ENCODE measurements around the gene SFXN5.
"Not testable (repeated sequence)": the region's sequence is repeated elsewhere in the genome, so short reads cannot be mapped to it uniquely, and the experiment has no call there.

Gene SFXN5

DNA sequence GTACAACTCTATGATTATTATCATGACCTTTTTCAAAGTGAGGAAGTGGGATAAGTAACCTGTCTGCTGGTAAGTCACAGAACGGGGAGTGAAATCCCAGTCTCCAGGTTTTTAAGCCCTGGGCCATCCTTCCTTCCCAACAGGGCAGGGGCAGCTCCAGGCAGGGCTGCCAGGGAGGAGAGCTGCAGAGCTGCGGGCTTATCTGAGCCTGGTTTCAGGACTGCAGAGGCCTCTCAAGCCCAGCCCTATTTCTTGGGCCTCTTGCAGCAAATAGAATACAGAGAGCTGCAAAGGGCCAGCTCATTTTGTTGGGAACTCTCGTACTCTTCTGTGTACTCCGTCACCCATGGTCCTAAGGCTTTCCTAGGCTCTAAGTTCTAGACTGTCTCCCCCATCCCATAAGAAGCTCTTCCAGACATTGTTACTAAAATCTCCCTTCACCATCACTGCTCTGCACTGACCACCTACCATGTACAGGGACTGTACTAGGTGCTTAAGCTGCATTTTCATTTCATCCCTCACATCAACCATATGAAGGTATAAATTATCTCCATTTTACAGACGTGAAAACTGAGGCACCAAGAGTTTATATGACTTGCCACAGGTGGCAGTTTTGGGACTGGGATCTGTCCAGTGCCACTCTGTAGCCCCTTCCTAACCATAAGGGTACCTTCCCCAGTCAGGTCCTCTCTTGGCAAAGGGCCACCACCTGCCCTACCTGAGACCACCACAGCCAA lies 38.1 kb upstream of the SFXN5 start:
- DNase-seq (ENCODE audit: low read depth in 1 of 2, low spot score in 1 of 2), result no peak
- in situ Hi-C loops (cut with HindIII; ENCODE audit: low pct_unique_long_range_greater_than_20kb, low sequenced_read_pairs), result no loop called here
- no peak for TF ChIP-seq JUND (IDR thresholded peaks at IDR 0.05; ENCODE audit: low read depth)

DNA sequence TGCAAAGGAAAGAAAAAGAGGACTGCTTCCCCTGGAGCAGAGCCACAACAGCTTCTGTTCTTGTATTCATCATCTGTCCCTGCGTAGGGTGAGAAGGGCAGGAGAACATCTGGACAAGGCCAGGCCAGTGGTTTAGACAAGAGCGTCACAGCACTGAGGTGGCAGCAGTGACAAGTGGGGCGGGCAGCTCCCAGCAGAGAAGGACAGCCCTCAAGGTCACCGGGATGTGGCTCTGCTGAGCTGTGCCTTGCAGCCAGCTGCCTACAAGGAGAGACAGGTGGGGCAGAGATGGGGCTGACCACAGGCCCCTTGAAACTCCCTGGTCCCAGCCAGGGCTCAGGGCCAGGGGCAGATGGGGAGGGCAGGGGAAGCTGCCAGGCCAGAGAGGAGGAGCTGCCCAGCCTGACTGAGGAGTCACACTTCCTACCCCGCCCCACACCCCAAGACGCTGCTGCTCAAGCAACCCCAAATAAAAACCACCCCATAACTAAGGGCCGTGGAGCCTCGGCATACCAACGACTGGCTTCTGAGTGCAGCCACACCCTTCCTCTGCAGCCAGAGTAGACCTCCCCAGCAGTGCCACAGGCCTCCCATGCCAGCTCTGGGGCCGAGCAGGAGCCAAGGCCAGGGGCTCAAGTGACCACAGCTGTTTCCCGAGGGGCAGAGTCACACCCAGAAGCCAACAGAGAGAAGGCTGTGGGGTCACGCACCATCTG lies 35.9 kb upstream of the SFXN5 start:
- TF ChIP-seq JUND (IDR thresholded peaks at IDR 0.05; ENCODE audit: low read depth), result no peak
- no peak for DNase-seq (ENCODE audit: low read depth in 1 of 2, low spot score in 1 of 2)
- in situ Hi-C loops (cut with HindIII; ENCODE audit: low pct_unique_long_range_greater_than_20kb, low sequenced_read_pairs), result no loop called here

DNA sequence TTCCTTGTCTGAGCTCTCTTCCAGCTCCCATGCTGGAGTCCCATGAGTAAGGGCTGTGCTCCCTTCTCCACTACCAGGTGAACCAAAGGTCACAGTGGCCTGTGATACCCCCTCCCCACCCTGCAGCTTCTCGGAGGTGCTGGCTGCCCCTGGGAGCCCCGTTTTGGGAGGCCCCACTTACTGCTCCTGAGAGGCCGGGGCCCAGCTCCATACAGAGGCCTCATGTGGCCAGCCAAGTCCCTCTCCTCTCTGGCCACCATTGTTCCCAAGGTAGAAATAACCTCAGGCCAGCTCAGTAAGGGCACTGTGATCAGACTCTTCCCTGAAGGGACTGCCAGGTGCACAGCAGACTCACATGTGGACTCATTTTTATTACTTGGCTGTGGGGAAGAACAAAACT lies 35.3 kb upstream of the SFXN5 start:
- no peak for TF ChIP-seq JUND (IDR thresholded peaks at IDR 0.05; ENCODE audit: low read depth)
- in situ Hi-C loops (cut with HindIII; ENCODE audit: low pct_unique_long_range_greater_than_20kb, low sequenced_read_pairs), result no loop called here
- DNase-seq (ENCODE audit: low read depth in 1 of 2, low spot score in 1 of 2), result no peak

DNA sequence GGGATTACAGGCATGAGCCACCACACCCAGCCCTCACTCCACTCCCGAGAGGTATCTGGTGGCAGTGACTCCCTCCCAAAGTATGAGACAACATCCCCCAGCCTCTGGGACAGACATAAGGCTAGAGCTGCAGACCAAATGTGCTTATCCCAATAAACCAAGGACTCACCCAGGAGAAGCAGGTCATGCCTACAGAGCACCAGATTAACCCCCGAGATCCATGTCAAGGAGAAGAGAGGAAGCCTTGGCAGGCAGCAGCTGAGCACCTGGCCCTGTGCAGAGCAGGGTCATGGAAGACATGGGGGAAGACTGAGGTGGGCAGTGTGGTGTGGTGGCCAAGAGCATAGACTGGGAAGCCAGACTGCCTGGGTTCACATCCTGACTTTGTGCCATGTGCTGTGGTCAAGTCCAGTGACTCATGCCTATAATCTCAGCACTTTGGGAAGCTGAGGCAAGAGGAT lies 34.0 kb upstream of the SFXN5 start:
- in situ Hi-C loops (cut with HindIII; ENCODE audit: low pct_unique_long_range_greater_than_20kb, low sequenced_read_pairs), result no loop called here
- no peak for TF ChIP-seq JUND (IDR thresholded peaks at IDR 0.05; ENCODE audit: low read depth)
- DNase-seq (ENCODE audit: low read depth in 1 of 2, low spot score in 1 of 2), result no peak

DNA sequence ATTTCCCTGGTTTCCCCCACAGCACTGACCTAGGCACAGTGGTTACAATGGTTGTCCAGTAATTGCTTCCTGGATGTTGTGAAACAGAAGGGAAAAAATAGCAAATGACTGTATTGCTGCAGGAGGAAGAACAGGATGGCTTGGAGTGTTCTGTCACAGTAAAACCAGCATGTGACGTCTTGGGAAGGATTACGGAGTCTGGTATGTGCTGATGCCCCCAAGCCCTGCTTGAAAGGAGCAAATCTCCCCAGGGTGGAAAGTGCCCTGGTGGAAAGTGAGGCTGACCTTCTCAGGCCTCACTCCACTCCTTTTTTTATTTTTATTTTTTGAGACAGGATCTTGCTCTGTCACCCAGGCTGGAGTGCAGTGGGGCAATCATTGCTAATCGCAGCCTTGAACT lies 33.4 kb upstream of the SFXN5 start:
- DNase-seq (ENCODE audit: low read depth in 1 of 2, low spot score in 1 of 2), result no peak
- no peak for TF ChIP-seq JUND (IDR thresholded peaks at IDR 0.05; ENCODE audit: low read depth)
- in situ Hi-C loops (cut with HindIII; ENCODE audit: low pct_unique_long_range_greater_than_20kb, low sequenced_read_pairs), result no loop called here

DNA sequence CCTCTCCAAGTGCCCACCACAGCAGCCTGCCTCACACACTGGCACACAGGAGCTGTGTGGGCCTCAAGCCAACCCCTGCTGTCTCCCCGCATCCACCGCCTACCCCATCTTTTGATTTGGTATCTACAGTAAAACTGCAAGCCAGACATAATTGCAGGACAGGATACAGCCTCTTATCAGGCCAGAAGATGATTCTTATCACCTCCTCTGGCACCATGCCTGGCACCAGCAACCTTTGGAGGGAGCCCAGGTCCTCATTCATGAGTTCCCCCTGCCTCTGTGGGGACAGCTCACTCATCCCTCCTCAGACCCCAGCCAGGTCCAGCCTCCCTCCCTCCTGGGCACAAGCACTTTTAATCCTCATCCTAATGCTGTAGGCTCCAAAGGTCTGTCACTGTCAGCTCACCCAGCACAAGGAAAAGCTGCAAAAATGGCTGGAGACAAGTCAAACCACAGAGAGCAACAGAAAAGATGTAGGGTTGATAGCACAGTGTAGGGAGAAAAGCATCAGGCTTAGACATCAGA lies 31.6 kb upstream of the SFXN5 start:
- no peak for DNase-seq (ENCODE audit: low read depth in 1 of 2, low spot score in 1 of 2)
- no peak for TF ChIP-seq JUND (IDR thresholded peaks at IDR 0.05; ENCODE audit: low read depth)
- in situ Hi-C loops (cut with HindIII; ENCODE audit: low pct_unique_long_range_greater_than_20kb, low sequenced_read_pairs), result no loop called here

DNA sequence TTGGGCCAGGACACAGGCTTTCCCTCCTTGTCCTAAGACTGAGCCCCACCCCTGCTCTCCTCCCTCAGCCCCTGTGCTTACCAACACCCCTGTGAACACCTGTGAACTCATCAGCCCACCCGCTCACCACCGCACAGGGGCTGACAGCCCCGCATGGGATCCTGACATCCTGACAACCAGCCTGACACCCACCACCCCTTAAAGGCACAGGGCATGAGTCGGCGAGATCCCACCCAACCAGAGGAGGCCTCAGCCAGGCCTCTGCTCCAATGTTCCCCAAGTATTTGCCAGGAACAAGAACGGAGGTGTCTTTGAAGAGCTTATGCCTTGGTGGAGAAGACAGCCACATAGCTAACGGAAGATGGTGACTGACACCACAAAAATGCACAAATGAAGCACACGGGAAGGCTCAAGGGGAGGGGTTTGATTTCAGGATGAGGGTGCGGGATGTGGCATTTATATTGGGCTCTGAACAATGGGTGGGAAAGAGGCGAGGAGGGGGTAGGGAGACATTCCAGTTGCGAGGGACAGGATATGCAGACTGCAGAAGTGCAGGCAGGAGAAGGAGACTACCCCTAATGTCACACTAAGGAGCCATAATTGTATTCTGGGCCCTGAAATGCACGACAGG lies 30.2 kb upstream of the SFXN5 start:
- DNase-seq (ENCODE audit: low read depth in 1 of 2, low spot score in 1 of 2), result no peak
- no peak for TF ChIP-seq JUND (IDR thresholded peaks at IDR 0.05; ENCODE audit: low read depth)
- in situ Hi-C loops (cut with HindIII; ENCODE audit: low pct_unique_long_range_greater_than_20kb, low sequenced_read_pairs), result no loop called here

DNA sequence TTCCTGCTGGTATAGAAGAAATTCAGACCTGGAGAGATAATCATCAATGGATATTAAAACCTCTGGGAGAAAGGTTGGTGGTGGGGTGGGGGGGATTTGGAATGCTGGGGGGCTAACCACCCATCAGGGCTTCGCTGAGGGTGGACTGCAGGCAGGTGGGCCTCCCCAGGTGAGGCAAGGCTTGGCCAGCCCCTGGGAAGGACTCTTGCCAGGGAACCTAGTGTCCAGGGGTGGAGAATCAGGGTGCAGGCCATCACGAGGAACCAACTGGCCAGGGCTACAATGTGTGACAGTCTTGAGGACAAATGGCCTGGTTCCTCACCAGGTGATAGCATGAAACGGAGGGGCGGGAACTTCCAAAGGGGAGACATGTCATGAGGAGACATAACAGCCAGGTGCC lies 29.4 kb upstream of the SFXN5 start:
- no peak for DNase-seq (ENCODE audit: low read depth in 1 of 2, low spot score in 1 of 2)
- TF ChIP-seq JUND (IDR thresholded peaks at IDR 0.05; ENCODE audit: low read depth), result no peak
- in situ Hi-C loops (cut with HindIII; ENCODE audit: low pct_unique_long_range_greater_than_20kb, low sequenced_read_pairs), result no loop called here

DNA sequence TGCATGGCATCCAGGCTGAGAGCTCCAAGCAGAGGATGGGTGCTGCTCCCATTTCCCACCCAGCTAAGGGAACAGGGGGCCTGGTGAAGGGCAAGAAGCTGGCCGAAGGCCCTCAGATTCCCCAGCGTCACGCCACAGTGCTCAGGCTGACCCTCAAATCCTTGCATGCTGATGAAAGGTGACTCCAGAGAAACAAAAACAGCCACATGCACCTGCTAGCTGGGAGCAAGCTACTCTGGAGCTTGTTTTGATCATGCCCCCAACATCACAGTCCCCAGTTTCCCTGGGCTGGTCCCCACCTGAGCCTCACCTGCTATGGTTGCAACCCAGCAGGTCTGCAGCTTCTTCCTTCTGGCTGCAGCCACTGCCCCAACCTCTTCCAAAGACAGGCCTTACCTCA lies 28.0 kb upstream of the SFXN5 start:
- DNase-seq (ENCODE audit: low read depth in 1 of 2, low spot score in 1 of 2), result no peak
- in situ Hi-C loops (cut with HindIII; ENCODE audit: low pct_unique_long_range_greater_than_20kb, low sequenced_read_pairs), result no loop called here
- TF ChIP-seq JUND (IDR thresholded peaks at IDR 0.05; ENCODE audit: low read depth), result no peak

DNA sequence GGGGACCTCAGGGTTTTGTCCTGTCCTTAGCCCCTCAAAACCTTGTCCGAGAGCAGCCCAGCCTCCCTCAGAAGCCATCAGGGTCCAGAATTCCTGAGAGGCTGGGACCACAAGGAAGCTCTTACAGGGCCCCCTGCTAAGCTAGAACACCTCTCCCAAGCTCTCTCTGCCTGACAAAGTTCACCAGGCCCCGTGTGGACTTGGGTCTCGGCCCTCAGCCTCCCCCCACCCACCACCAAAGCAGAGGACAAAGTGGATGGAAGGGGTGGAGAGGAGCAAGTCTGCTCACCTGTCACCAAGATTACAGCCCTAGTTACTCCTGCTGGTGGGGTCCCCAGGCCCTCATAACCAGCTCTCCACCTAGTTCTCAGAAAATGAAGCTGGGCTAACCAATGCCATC lies 24.4 kb upstream of the SFXN5 start:
- DNase-seq (ENCODE audit: low read depth in 1 of 2, low spot score in 1 of 2), result no peak
- TF ChIP-seq JUND (IDR thresholded peaks at IDR 0.05; ENCODE audit: low read depth), result no peak
- in situ Hi-C loops (cut with HindIII; ENCODE audit: low pct_unique_long_range_greater_than_20kb, low sequenced_read_pairs), result no loop called here

DNA sequence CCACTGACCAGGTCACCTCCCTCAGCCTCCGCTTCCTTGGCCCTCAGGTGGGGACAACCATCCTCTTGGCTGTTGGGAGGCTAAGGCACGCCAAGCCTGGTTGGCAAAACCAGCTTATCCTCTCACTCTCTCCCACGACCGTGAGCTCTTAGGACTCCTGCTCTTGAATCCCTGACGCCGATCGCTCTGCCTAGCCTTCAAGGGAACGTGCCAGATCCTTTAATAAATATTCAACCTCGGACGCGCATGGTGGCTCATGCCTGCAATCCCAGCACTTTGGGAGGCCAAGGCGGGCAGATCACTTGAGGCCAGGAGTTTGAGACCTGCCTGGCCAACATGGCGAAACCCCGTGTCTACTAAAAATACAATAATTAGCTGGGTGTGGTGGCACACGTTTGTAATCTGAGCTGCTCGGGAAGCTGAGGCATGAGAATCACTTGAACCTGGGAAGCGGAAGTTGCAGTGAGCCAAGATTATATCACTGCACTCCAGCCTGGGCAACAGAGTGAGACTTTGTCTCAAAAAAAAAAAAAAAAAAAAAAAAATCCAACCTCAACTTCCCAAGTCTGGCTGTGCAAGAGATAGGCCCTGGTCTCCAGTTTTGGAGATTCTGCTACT lies 22.2 kb upstream of the SFXN5 start:
- DNase-seq (ENCODE audit: low read depth in 1 of 2, low spot score in 1 of 2); in situ Hi-C loops (cut with HindIII; ENCODE audit: low pct_unique_long_range_greater_than_20kb, low sequenced_read_pairs): not testable (repeated sequence)

DNA sequence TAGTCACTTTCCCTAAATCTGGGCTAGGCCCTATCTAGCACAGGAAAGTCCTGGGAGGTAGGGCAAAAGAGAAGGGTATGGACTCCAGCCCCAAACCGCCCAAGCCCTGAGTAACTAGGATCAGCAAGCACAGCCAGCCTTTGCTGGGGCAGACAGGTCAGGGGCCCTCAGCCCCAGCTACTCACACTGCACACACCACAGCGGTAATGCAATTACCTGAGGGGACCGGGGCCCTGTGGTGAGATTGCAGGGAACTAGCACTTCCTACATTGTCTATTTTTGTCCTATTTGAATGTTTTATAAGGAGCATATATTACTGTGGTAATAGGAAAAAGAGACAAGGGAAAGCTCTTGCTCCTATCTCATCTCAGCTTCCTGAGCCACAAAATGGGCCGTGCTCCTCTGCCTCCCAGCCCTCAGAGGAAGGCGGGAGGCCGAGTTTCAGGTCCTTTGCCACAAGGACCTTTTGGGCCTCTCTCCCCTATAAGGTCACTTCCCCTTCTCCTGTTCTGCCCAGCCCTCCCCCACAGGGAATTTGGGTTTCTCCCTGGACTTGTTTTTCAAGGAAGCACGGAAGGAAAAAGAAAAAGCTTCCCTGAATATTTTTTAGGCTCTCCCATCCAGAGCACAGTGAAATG lies 20.8 kb upstream of the SFXN5 start:
- no peak for DNase-seq (ENCODE audit: low read depth in 1 of 2, low spot score in 1 of 2)
- TF ChIP-seq JUND (IDR thresholded peaks at IDR 0.05; ENCODE audit: low read depth), result no peak
- in situ Hi-C loops (cut with HindIII; ENCODE audit: low pct_unique_long_range_greater_than_20kb, low sequenced_read_pairs), result no loop called here
